ENCODE data around the gene GRN.

GRCh38 chr17:44389281-44389680, 44.2 kb downstream of the GRN start, which contains the start of gene ITGA2B:
- TF ChIP-seq POLR2A (IDR thresholded peaks at IDR 0.05) (no peak), CTCF (IDR thresholded peaks at IDR 0.05) (no peak), EP300 (IDR thresholded peaks at IDR 0.05) (no peak)

Data from suprapubic skin (tissue), 3 donors.